ENCODE results near the gene ARHGEF25. TPM values are rescaled to one million over a fixed set of nuclear protein-coding genes. Genes with fewer than 3 reads are reported as not detected.
"Not testable (repeated sequence)": the region's sequence is repeated elsewhere in the genome, so short reads cannot be mapped to it uniquely, and the experiment has no call there.

ARHGEF25 gene
- total RNA-seq, 4 donors from 2014 or later = 1.9 to 3.3 (median 2.4) TPM

GRCh38 chr12:57616383-57617101, 5.3 kb downstream of the ARHGEF25 start:
- peaks cover 42 to 66% (median 49%) of the 10 kb centered on the region in 3 donors for H3K27me3 ChIP-seq

GRCh38 chr12:57617942-57618341, 6.7 kb downstream of the ARHGEF25 start:
- peaks cover 8 to 14% of the 10 kb centered on the region in 2 donors for H3K4me1 ChIP-seq
- H3K27ac ChIP-seq = no peak overlapping the region
- intact Hi-C loops (cut with DNase I; ENCODE audit: low total_unique reads) (no loop called here), in situ Hi-C loops (cut with MboI; ENCODE audit: low sequenced_read_pairs in 4 of 4) (no loop called here)
- DNase-seq = no peak
- ATAC-seq = no peak
- TF ChIP-seq POLR2A (IDR thresholded peaks at IDR 0.05) (no peak), CTCF (IDR thresholded peaks at IDR 0.05 in 4 of 5, conservative IDR thresholded peaks at IDR 0.05 in 1 of 5) (no peak)
- H3K9me3 ChIP-seq = no peaks in the 10 kb centered on the region
- peaks cover 49 to 65% (median 53%) of the 10 kb centered on the region in 3 donors for H3K27me3 ChIP-seq
- H3K36me3 ChIP-seq = no peaks in the 10 kb centered on the region
- H3K4me3 ChIP-seq = no peak overlapping the region

More at GRCh38 chr12:57616383-57617101, 5.3 kb downstream of the ARHGEF25 start:
- Histone ChIP-seq H3K36me3 (no peaks in the 10 kb centered on the region), H3K27ac (no peak overlapping the region), H3K9me3 (no peaks in the 10 kb centered on the region), H3K4me1 (peaks cover 6 to 11% of the 10 kb centered on the region in 2 donors), H3K4me3 (no peak overlapping the region)
- DNase-seq (no peak), ATAC-seq (no peak)
- no peak for TF ChIP-seq POLR2A (IDR thresholded peaks at IDR 0.05)
- no peak for TF ChIP-seq CTCF (IDR thresholded peaks at IDR 0.05 in 4 of 5, conservative IDR thresholded peaks at IDR 0.05 in 1 of 5)
- intact Hi-C loops (cut with DNase I; ENCODE audit: low total_unique reads) (no loop called here), in situ Hi-C loops (cut with MboI; ENCODE audit: low sequenced_read_pairs in 4 of 4) (no loop called here)

GRCh38 chr12:57618431-57618830, 7.2 kb downstream of the ARHGEF25 start:
- intact Hi-C loops (cut with DNase I; ENCODE audit: low total_unique reads); in situ Hi-C loops (cut with MboI; ENCODE audit: low sequenced_read_pairs in 4 of 4): not testable (repeated sequence)
- H3K27me3 ChIP-seq = peaks cover 50 to 65% (median 52%) of the 10 kb centered on the region in 3 donors

GRCh38 chr12:57618966-57619433, 7.8 kb downstream of the ARHGEF25 start:
- peaks cover 8 to 14% of the 10 kb centered on the region in 2 donors for H3K4me1 ChIP-seq
- intact Hi-C loops (cut with DNase I; ENCODE audit: low total_unique reads) (no loop called here), in situ Hi-C loops (cut with MboI; ENCODE audit: low sequenced_read_pairs in 4 of 4) (no loop called here)
- no peak overlapping the region for H3K27ac ChIP-seq
- no peaks in the 10 kb centered on the region for H3K36me3 ChIP-seq
- ATAC-seq (no peak), DNase-seq (no peak)
- no peak overlapping the region for H3K4me3 ChIP-seq
- no peaks in the 10 kb centered on the region for H3K9me3 ChIP-seq
- H3K27me3 ChIP-seq = peaks cover 55 to 64% (median 58%) of the 10 kb centered on the region in 3 donors
- no peak for TF ChIP-seq POLR2A (IDR thresholded peaks at IDR 0.05)
- no peak for TF ChIP-seq CTCF (IDR thresholded peaks at IDR 0.05 in 4 of 5, conservative IDR thresholded peaks at IDR 0.05 in 1 of 5)

More at GRCh38 chr12:57618431-57618830, 7.2 kb downstream of the ARHGEF25 start:
- not testable (repeated sequence) for DNase-seq, H3K9me3 ChIP-seq, H3K36me3 ChIP-seq, ATAC-seq, H3K4me3 ChIP-seq, H3K27ac ChIP-seq
- H3K4me1 ChIP-seq = peaks cover 8 to 14% of the 10 kb centered on the region in 2 donors

GRCh38 chr12:57619434-57620244, 8.4 kb downstream of the ARHGEF25 start:
- intact Hi-C loops (cut with DNase I; ENCODE audit: low total_unique reads) = loop anchor here (5.0 kb wide), 1 partner anchor 162 kb away; the partner anchor contains the start of genes GLI1 and INHBE
- ATAC-seq (no peak), DNase-seq (no peak)
- TF ChIP-seq POLR2A (IDR thresholded peaks at IDR 0.05) = no peak
- TF ChIP-seq CTCF (IDR thresholded peaks at IDR 0.05 in 4 of 5, conservative IDR thresholded peaks at IDR 0.05 in 1 of 5) = no peak
- Histone ChIP-seq H3K4me1 (peaks cover 8 to 14% of the 10 kb centered on the region in 2 donors), H3K36me3 (no peaks in the 10 kb centered on the region), H3K27ac (no peak overlapping the region), H3K27me3 (peaks cover 61 to 64% (median 62%) of the 10 kb centered on the region in 3 donors), H3K4me3 (peak overlapping the region in 1 of 4 donors; percentile 14), H3K9me3 (no peaks in the 10 kb centered on the region)
- in situ Hi-C loops (cut with MboI; ENCODE audit: low sequenced_read_pairs in 4 of 4) = loop anchor here in 2 of 4 donors (5.0 to 10.0 kb wide), 2 partner anchors 32 to 45 kb away; no protein-coding TSS in a partner anchor
